OCI-LY7 (cell line): ENCODE measurements around the gene ACSM2B.

ENCODE experiments used
- EZH2phosphoT487 ChIP-seq: fragments of 200-600 bp; sonication (generic); IDR thresholded peaks from 2 replicates; pipeline ENCODE4 v1.6.1; 2018; ENCODE audit warnings: low read depth, borderline replicate concordance, mild to moderate bottlenecking, mixed run types, antibody characterized with exemption, low read length, moderate library complexity, mixed read lengths
- TF ChIP-seq, protein P1 (sequence below): fragments of 200-600 bp; sonication (generic); conservative IDR thresholded peaks from 2 replicates; pipeline ENCODE4 v1.5.1; 2014; ENCODE audit warnings: mild to moderate bottlenecking, antibody characterized with exemption, low read length, moderate library complexity, mixed read lengths

DNA sequence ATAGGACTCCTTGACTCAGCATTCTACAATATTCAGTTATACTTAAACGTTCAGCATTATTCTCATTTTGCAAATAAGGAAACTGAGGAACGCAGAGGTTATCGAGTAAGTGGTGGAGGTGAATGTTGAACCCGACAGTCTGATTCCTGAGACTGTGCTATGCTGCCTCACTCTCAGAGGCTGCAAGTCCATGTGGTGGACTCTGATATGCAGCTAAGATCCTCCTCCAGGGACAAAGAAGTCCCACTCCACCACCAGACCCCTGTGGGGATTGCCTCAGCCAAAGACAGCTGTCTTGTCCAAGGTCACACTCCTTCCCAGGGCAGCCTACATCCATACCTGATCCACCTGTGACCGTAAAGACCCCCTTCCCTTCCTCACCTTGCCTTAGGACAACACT lies 37.5 kb downstream of the ACSM2B start:
- TF ChIP-seq, protein P1, sequence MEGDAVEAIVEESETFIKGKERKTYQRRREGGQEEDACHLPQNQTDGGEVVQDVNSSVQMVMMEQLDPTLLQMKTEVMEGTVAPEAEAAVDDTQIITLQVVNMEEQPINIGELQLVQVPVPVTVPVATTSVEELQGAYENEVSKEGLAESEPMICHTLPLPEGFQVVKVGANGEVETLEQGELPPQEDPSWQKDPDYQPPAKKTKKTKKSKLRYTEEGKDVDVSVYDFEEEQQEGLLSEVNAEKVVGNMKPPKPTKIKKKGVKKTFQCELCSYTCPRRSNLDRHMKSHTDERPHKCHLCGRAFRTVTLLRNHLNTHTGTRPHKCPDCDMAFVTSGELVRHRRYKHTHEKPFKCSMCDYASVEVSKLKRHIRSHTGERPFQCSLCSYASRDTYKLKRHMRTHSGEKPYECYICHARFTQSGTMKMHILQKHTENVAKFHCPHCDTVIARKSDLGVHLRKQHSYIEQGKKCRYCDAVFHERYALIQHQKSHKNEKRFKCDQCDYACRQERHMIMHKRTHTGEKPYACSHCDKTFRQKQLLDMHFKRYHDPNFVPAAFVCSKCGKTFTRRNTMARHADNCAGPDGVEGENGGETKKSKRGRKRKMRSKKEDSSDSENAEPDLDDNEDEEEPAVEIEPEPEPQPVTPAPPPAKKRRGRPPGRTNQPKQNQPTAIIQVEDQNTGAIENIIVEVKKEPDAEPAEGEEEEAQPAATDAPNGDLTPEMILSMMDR, result no peak
- TF ChIP-seq EZH2phosphoT487, result no peak
